ENCODE data around the gene KCND2. TPM values are rescaled to one million over a fixed set of nuclear protein-coding genes. Genes with fewer than 3 reads are reported as not detected.

The KCND2 gene
- total RNA-seq, 1 experiment from 2014 or later: 0.34 TPM

GRCh38 chr7:120412139-120413050 is 139.4 kb downstream of the KCND2 start:
- DNase-seq (ENCODE audit: low read depth): no peak

GRCh38 chr7:120413164-120413563 is 140.2 kb downstream of the KCND2 start:
- no peak for DNase-seq (ENCODE audit: low read depth)

- DNase-seq (ENCODE audit: low read depth): no peak
These were observed 144.4 kb downstream of the KCND2 start for GRCh38 chr7:120417244-120417979.

GRCh38 chr7:120421151-120421651 is 148.2 kb downstream of the KCND2 start:
- no peak for DNase-seq (ENCODE audit: low read depth)

- no peak for DNase-seq (ENCODE audit: low read depth)
These were observed 158.0 kb downstream of the KCND2 start for GRCh38 chr7:120431016-120431415.

- no peak for DNase-seq (ENCODE audit: low read depth)
These were observed 163.6 kb downstream of the KCND2 start for GRCh38 chr7:120436487-120437060.

GRCh38 chr7:120441850-120442249 is 168.9 kb downstream of the KCND2 start:
- DNase-seq (ENCODE audit: low read depth): no peak

GRCh38 chr7:120442838-120443237 is 169.9 kb downstream of the KCND2 start:
- DNase-seq (ENCODE audit: low read depth): no peak

GRCh38 chr7:120444650-120445049 is 171.7 kb downstream of the KCND2 start:
- DNase-seq (ENCODE audit: low read depth): no peak

GRCh38 chr7:120445276-120445675 is 172.3 kb downstream of the KCND2 start:
- no peak for DNase-seq (ENCODE audit: low read depth)

GRCh38 chr7:120452665-120453064 is 179.7 kb downstream of the KCND2 start:
- no peak for DNase-seq (ENCODE audit: low read depth)

- no peak for DNase-seq (ENCODE audit: low read depth)
These were observed 183.7 kb downstream of the KCND2 start for GRCh38 chr7:120456699-120457098.

GRCh38 chr7:120460949-120461348 is 188.0 kb downstream of the KCND2 start:
- DNase-seq (ENCODE audit: low read depth): no peak

- no peak for DNase-seq (ENCODE audit: low read depth)
These were observed 190.0 kb downstream of the KCND2 start for GRCh38 chr7:120462991-120463390.

GRCh38 chr7:120464104-120464503 is 191.1 kb downstream of the KCND2 start:
- no peak for DNase-seq (ENCODE audit: low read depth)

GRCh38 chr7:120467676-120468075 is 194.7 kb downstream of the KCND2 start:
- no peak for DNase-seq (ENCODE audit: low read depth)

GRCh38 chr7:120468611-120469010 is 195.6 kb downstream of the KCND2 start:
- no peak for DNase-seq (ENCODE audit: low read depth)

GRCh38 chr7:120472892-120473291 is 199.9 kb downstream of the KCND2 start:
- no peak for DNase-seq (ENCODE audit: low read depth)

GRCh38 chr7:120473352-120473751 is 200.4 kb downstream of the KCND2 start:
- no peak for DNase-seq (ENCODE audit: low read depth)

GRCh38 chr7:120475994-120476393 is 203.0 kb downstream of the KCND2 start:
- no peak for DNase-seq (ENCODE audit: low read depth)

GRCh38 chr7:120480472-120480871 is 207.5 kb downstream of the KCND2 start:
- DNase-seq (ENCODE audit: low read depth): no peak

- DNase-seq (ENCODE audit: low read depth): no peak
These were observed 208.0 kb downstream of the KCND2 start for GRCh38 chr7:120480930-120481329.

Data from LHCN-M2 (cell line).